D721Med (cell line): Measurements from ENCODE around the gene NRG2.

ENCODE experiments used
- DNase-seq: peaks from one replicate; pipeline ENCODE4 v3.0.0; 2011; ENCODE audit warnings: low spot score; ENCODE audit not compliant: insufficient read length
- FAIRE-seq: peaks from 2 replicates; lab custom pipeline; 2011; peaks lifted over from hg19 to GRCh38; lab: Jason Lieb, UNC
- CTCF ChIP-seq: IDR thresholded peaks from 2 replicates; pipeline ENCODE4 v1.5.1; 2012; ENCODE audit warnings: mild to moderate bottlenecking, control low read depth; ENCODE audit not compliant: insufficient read depth; ENCODE audit errors: missing control alignments

The NRG2 gene

GRCh38 chr5:139968547-139969261 lies 74.4 kb downstream of the NRG2 start:
- DNase-seq: peak; percentile 89
- TF ChIP-seq CTCF: peak; percentile 98
- no peak for FAIRE-seq

- DNase-seq (no peak), FAIRE-seq (no peak)
- no peak for TF ChIP-seq CTCF
Measured at GRCh38 chr5:139967353-139967752, 75.7 kb downstream of the NRG2 start.

- no peak for DNase-seq
- no peak for FAIRE-seq
- TF ChIP-seq CTCF: no peak
Measured at GRCh38 chr5:139966856-139967255, 76.2 kb downstream of the NRG2 start.

GRCh38 chr5:139964994-139965565 lies 78.0 kb downstream of the NRG2 start:
- TF ChIP-seq CTCF: no peak
- no peak for FAIRE-seq
- DNase-seq: no peak

GRCh38 chr5:139964266-139964993 lies 78.7 kb downstream of the NRG2 start:
- no peak for TF ChIP-seq CTCF
- DNase-seq (no peak), FAIRE-seq (no peak)

- DNase-seq: no peak
- no peak for TF ChIP-seq CTCF
- FAIRE-seq: no peak
Measured at GRCh38 chr5:139962445-139962844, 80.7 kb downstream of the NRG2 start.
